Keratinocyte (primary cell): Measurements from ENCODE around the gene NEK8. TPM values are rescaled to one million over a fixed set of nuclear protein-coding genes. Genes with fewer than 3 reads are reported as not detected.

Source experiments
- DNase-seq: peaks from one replicate; pipeline ENCODE4 v3.0.0-alpha.2; 2011; ENCODE audit warnings: low read depth, missing footprints, low spot score
- FAIRE-seq: peaks from 2 replicates; lab custom pipeline; 2011; peaks lifted over from hg19 to GRCh38; lab: Jason Lieb, UNC
- H2AFZ ChIP-seq: 2 replicates; pipeline ENCODE4 v1.6.0; 2012; ENCODE audit warnings: low read length, control low read depth, inconsistent platforms; ENCODE audit not compliant: control insufficient read depth
- H3K27ac ChIP-seq: 2 replicates; pipeline ENCODE4 v1.5.1; 2011; ENCODE audit warnings: low read length; ENCODE audit not compliant: control insufficient read depth, insufficient read depth
- H3K27me3 ChIP-seq: 3 replicates; pipeline ENCODE4 v1.6.0; 2011; ENCODE audit warnings: low read length; ENCODE audit not compliant: control insufficient read depth, insufficient read depth; ENCODE audit errors: extremely low read depth
- H3K36me3 ChIP-seq, 2 experiments: 2 replicates in 1 of 2; 3 replicates in 1 of 2; pipeline ENCODE4 v1.5.1; 2011; ENCODE audit warnings: low read length in 2 of 2, mild to moderate bottlenecking in 1 of 2; ENCODE audit not compliant: control insufficient read depth in 2 of 2, insufficient read depth in 2 of 2; ENCODE audit errors: extremely low read depth in 1 of 2
- H3K4me1 ChIP-seq: 3 replicates; pipeline ENCODE4 v1.5.1; 2011; ENCODE audit warnings: low read length; ENCODE audit not compliant: control insufficient read depth, insufficient read depth; ENCODE audit errors: extremely low read depth
- H3K4me2 ChIP-seq: 3 replicates; pipeline ENCODE4 v1.6.0; 2011; ENCODE audit warnings: low read depth, low read length; ENCODE audit not compliant: control insufficient read depth, insufficient read depth; ENCODE audit errors: extremely low read depth
- H3K4me3 ChIP-seq, 3 experiments: fragments of 200-600 bp in 1 of 3; sonication (generic) in 1 of 3; 2 replicates in 2 of 3; 3 replicates in 1 of 3; pipeline ENCODE4 v1.5.1; 2011 to 2016; ENCODE audit warnings: low read length in 3 of 3, mild to moderate bottlenecking in 3 of 3, control low read depth in 2 of 3, inconsistent platforms in 1 of 3, low read depth in 1 of 3, mixed read lengths in 1 of 3, mixed run types in 1 of 3, moderate library complexity in 1 of 3; ENCODE audit not compliant: control insufficient read depth in 2 of 3, insufficient read depth in 2 of 3; ENCODE audit errors: extremely low read depth in 1 of 3
- H3K79me2 ChIP-seq: 2 replicates; pipeline ENCODE4 v1.6.0; 2012; ENCODE audit warnings: low read length; ENCODE audit not compliant: control insufficient read depth, insufficient read depth
- H3K9ac ChIP-seq: 3 replicates; pipeline ENCODE4 v1.6.0; 2011; ENCODE audit warnings: low read length; ENCODE audit not compliant: control insufficient read depth, insufficient read depth; ENCODE audit errors: extremely low read depth
- H3K9me1 ChIP-seq: 3 replicates; pipeline ENCODE4 v1.6.0; 2011; ENCODE audit warnings: low read length; ENCODE audit not compliant: control insufficient read depth, insufficient read depth; ENCODE audit errors: extremely low read depth
- H3K9me3 ChIP-seq: 2 replicates; pipeline ENCODE4 v1.5.1; 2012; ENCODE audit warnings: low read depth, low read length; ENCODE audit not compliant: control insufficient read depth
- H4K20me1 ChIP-seq: 3 replicates; pipeline ENCODE4 v1.6.0; 2011; ENCODE audit warnings: low read length; ENCODE audit not compliant: control insufficient read depth, insufficient read depth; ENCODE audit errors: extremely low read depth
- CTCF ChIP-seq, 3 experiments: IDR thresholded peaks in 1 of 3; conservative IDR thresholded peaks in 1 of 3; optimal IDR thresholded peaks in 1 of 3; 2 replicates in 2 of 3; 3 replicates in 1 of 3; pipeline versions ENCODE3 to v1.5.1; 2011; ENCODE audit warnings: low read length in 3 of 3, mild to moderate bottlenecking in 3 of 3, moderate library complexity in 2 of 3, control low read depth in 1 of 3, inconsistent platforms in 1 of 3; ENCODE audit not compliant: insufficient read depth in 2 of 3; ENCODE audit errors: extremely low read depth in 1 of 3
- EZH2 ChIP-seq: IDR thresholded peaks from one replicate; pipeline ENCODE4 v1.6.1; 2012; ENCODE audit warnings: inconsistent platforms, mild to moderate bottlenecking, low read length, moderate library complexity
- dilution Hi-C: fragments of 300-500 bp; cut with MboI; formaldehyde crosslinking; loops from one replicate; pipeline ENCODE4 v1.7.0; 2020; ENCODE audit warnings: low sequenced_read_pairs; ENCODE audit not compliant: extremely low pct_ligation_motif_present
- polyA plus RNA-seq, 5 experiments: library from polyadenylated mRNA; depleted of rRNA in 3 of 5; stranded (reverse) in 3 of 5; stranded (forward) in 1 of 5; unstranded in 1 of 5; fragments of >200 nt; gene quantifications; 1 replicate in 1 of 5; 2 replicates in 3 of 5; 3 replicates in 1 of 5; pipeline versions ENCODE4 v1.2.1 to v1.2.3, GENCODE V29; 2011 to 2012; ENCODE audit warnings: missing spikeins in 2 of 5, low read depth in 1 of 5, low replicate concordance in 1 of 5

Gene NEK8
- polyA plus RNA-seq, 1 donor (not counting 4 experiments of a cell fraction or from before 2014, with no cell fraction given): 4.1 TPM

DNA sequence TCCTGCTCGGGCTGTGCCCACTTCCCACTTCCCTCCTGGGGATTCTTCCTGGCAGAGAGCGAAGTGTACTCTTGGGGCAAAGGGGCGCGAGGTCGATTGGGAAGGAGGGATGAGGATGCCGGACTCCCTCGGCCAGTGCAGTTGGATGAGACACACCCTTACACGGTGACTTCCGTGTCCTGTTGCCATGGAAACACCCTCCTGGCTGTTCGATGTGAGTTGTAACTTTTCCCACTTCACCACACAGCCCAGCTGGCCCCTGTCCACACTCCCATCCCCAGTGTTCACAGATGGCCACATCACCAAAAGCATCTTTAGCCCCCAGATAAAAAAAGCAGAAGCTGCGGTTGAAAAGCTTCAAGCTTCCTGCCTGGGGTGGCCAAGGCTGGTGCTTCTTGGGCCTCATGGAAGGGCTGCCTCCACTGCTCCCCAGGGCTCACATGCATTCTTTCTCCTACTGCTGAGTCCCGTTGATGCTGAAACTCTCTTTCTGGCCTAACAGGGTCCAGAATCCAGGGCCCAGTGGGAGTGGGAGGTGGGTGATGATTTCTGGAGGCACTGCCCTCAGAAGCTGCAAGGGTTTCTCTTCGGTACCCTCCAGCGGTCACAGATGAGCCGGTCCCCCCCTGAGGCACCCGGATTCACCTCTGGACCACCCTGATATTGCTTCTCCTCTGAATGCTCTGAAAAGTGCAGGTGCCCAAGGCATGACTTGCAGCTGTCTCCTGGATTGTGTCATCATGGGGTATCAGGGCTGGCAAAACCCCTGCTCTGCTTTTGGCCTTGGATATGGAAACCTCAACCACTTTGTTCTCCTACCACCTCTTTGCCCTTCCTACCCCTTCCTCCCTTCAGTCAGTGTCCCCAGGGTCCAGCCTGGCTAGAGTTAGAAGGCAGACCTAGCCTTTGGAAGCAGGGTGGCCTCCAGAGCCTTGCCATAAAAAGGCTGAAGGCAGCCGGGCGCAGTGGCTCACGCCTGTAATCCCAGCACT lies 13.1 kb downstream of the NEK8 start:
- dilution Hi-C loops: no loop called here
- FAIRE-seq: no peak
- Histone ChIP-seq H4K20me1 (peaks cover 5% of the 10 kb centered on the region), H3K4me1 (peaks cover 15% of the 10 kb centered on the region), H3K9me1 (peaks cover 2% of the 10 kb centered on the region), H3K4me3 (no peak overlapping the region), H3K9me3 (peaks cover 11% of the 10 kb centered on the region), H3K27ac (no peak overlapping the region), H3K79me2 (peaks cover 27% of the 10 kb centered on the region), H3K27me3 (no peaks in the 10 kb centered on the region), H3K36me3 (peaks cover 5% of the 10 kb centered on the region in 2 experiments), H3K9ac (no peak overlapping the region), H3K4me2 (no peak overlapping the region), H2AFZ (no peak overlapping the region)
- DNase-seq: no peak
- TF ChIP-seq EZH2: no peak
- TF ChIP-seq CTCF (optimal IDR thresholded peaks at IDR 0.05 in 1 of 3, IDR thresholded peaks at IDR 0.05 in 1 of 3, conservative IDR thresholded peaks at IDR 0.05 in 1 of 3; ENCODE audit: extremely low read depth in 1 of 3, insufficient read depth in 2 of 3, low read length in 3 of 3): no peak

- Histone ChIP-seq H3K36me3 (peaks cover 18 to 23% of the 10 kb centered on the region in 2 experiments), H3K4me2 (peak within 1 kb of the TSS; percentile 96), H4K20me1 (peaks cover 24% of the 10 kb centered on the region), H3K4me1 (peaks cover 33% of the 10 kb centered on the region), H3K9me3 (peaks cover 11% of the 10 kb centered on the region), H3K4me3 (peak within 1 kb of the TSS; percentile 88 to 98 (median 89)), H3K79me2 (peaks cover 45% of the 10 kb centered on the region), H3K9ac (peak within 1 kb of the TSS; percentile 96), H3K27me3 (no peaks in the 10 kb centered on the region), H3K9me1 (peaks cover 7% of the 10 kb centered on the region), H2AFZ (no peak within 1 kb of the TSS), H3K27ac (peak within 1 kb of the TSS; percentile 91)
- FAIRE-seq (no peak), DNase-seq (no peak)
- dilution Hi-C loops: no loop called here
- TF ChIP-seq CTCF (optimal IDR thresholded peaks at IDR 0.05 in 1 of 3, IDR thresholded peaks at IDR 0.05 in 1 of 3, conservative IDR thresholded peaks at IDR 0.05 in 1 of 3; ENCODE audit: extremely low read depth in 1 of 3, insufficient read depth in 2 of 3, low read length in 3 of 3) (peak in 2 of 3 experiments; percentile 3 to 30), EZH2 (no peak)
These were observed 14.9 kb downstream of the NEK8 start, which contains the start of gene TRAF4 for GRCh38 chr17:28743243-28744103. TRAF4 (plus strand) TSS chr17:28744011; CDS start chr17:28744113, 102 bp downstream.
